Ascending aorta (tissue), 2 donors: Measurements from ENCODE around the gene DCAF17. TPM values are rescaled to one million over a fixed set of nuclear protein-coding genes. Genes with fewer than 3 reads are reported as not detected.

Source experiments
- DNase-seq, 2 donors: peaks; one replicate each; pipeline ENCODE4 v3.0.0-alpha.2; 2019; ENCODE audit warnings: low spot score in 2 of 2
- H3K27ac ChIP-seq, 2 donors: fragments of 200-600 bp; sonication (generic); one replicate each; pipeline ENCODE4 v1.5.1; 2016 to 2017; ENCODE audit warnings: mild to moderate bottlenecking in 1 of 2
- H3K27me3 ChIP-seq: fragments of 200-600 bp; sonication (generic); one replicate; pipeline ENCODE4 v1.5.1; 2017
- H3K36me3 ChIP-seq, 2 donors: fragments of 200-600 bp; sonication (generic); one replicate each; pipeline ENCODE4 v1.5.1; 2016
- H3K4me1 ChIP-seq, 2 donors: fragments of 200-600 bp; sonication (generic); one replicate each; pipeline ENCODE4 v1.5.1; 2016 to 2017; ENCODE audit warnings: mild to moderate bottlenecking in 1 of 2
- H3K4me3 ChIP-seq, 2 donors: fragments of 200-600 bp; sonication (generic); one replicate each; pipeline ENCODE4 v1.5.1; 2016 to 2017; ENCODE audit warnings: mild to moderate bottlenecking in 1 of 2
- H3K9me3 ChIP-seq, 2 donors: fragments of 200-600 bp; sonication (generic); one replicate each; pipeline ENCODE4 v1.5.1; 2016
- CTCF ChIP-seq, 3 experiments: fragments of 200-600 bp in 2 of 3; fragments of 450-650 bp in 1 of 3; sonication (generic) in 2 of 3; IDR thresholded peaks; one replicate each; pipeline ENCODE4 v1.5.1; 2016 to 2019; ENCODE audit warnings: antibody characterized with exemption in 3 of 3, mild to moderate bottlenecking in 1 of 3, moderate library complexity in 1 of 3
- intact Hi-C: fragments of 100-400 bp; cut with DNase I; formaldehyde crosslinking; loops from one replicate; pipeline ENCODE4 v1.15.1; 2023
- total RNA-seq: library from RNA; depleted of rRNA; stranded (reverse); fragments of >200 nt; gene quantifications from one replicate; pipeline ENCODE4 v1.1.0, GENCODE V29; 2016

DCAF17 gene
- total RNA-seq, 1 donor from 2014 or later = 22.6 TPM

- Histone ChIP-seq H3K9me3 (no peaks in the 10 kb centered on the region), H3K4me3 (no peak overlapping the region), H3K27ac (no peak overlapping the region), H3K36me3 (no peaks in the 10 kb centered on the region), H3K4me1 (peaks cover 0 to 2% of the 10 kb centered on the region in 2 donors), H3K27me3 (no peaks in the 10 kb centered on the region)
- no peak for DNase-seq
- intact Hi-C loops = no loop called here
- no peak for TF ChIP-seq CTCF (IDR thresholded peaks at IDR 0.05)
Measured at GRCh38 chr2:171516793-171517192, 82.8 kb downstream of the DCAF17 start.

GRCh38 chr2:171520471-171520870 lies 86.4 kb downstream of the DCAF17 start:
- Histone ChIP-seq H3K27ac (no peak overlapping the region), H3K27me3 (no peaks in the 10 kb centered on the region), H3K36me3 (no peaks in the 10 kb centered on the region), H3K4me3 (no peak overlapping the region), H3K4me1 (peaks cover 0 to 13% of the 10 kb centered on the region in 2 donors), H3K9me3 (no peaks in the 10 kb centered on the region)
- intact Hi-C loops = loop anchor here (5.0 kb wide), 4 partner anchors 167 to 548 kb away; partner anchors contain the start of genes DYNC1I2, HAT1 and TLK1
- DNase-seq = no peak
- no peak for TF ChIP-seq CTCF (IDR thresholded peaks at IDR 0.05)

GRCh38 chr2:171521361-171522051 lies 87.5 kb downstream of the DCAF17 start:
- Histone ChIP-seq H3K9me3 (no peaks in the 10 kb centered on the region), H3K36me3 (no peaks in the 10 kb centered on the region), H3K27me3 (no peaks in the 10 kb centered on the region), H3K4me1 (peaks cover 0 to 18% of the 10 kb centered on the region in 2 donors), H3K4me3 (peak overlapping the region; percentile 72 to 90), H3K27ac (peak overlapping the region; percentile 94 to 97)
- intact Hi-C loops = loop anchor here (1.0 to 5.0 kb wide), 6 partner anchors 87 to 592 kb away; partner anchors contain the start of genes DCAF17, DYNC1I2, GORASP2 and HAT1
- DNase-seq = no peak
- TF ChIP-seq CTCF (IDR thresholded peaks at IDR 0.05) = no peak

- Histone ChIP-seq H3K27ac (peak within 1 kb of the TSS; percentile 94 to 97), H3K9me3 (no peaks in the 10 kb centered on the region), H3K36me3 (no peaks in the 10 kb centered on the region), H3K4me3 (peak within 1 kb of the TSS; percentile 72 to 90), H3K4me1 (peaks cover 0 to 23% of the 10 kb centered on the region in 2 donors), H3K27me3 (no peaks in the 10 kb centered on the region)
- TF ChIP-seq CTCF (IDR thresholded peaks at IDR 0.05) = no peak
- intact Hi-C loops = loop anchor here (1.0 to 5.0 kb wide), 6 partner anchors 88 to 593 kb away; partner anchors contain the start of genes DCAF17, DYNC1I2, GORASP2 and HAT1
- peak; percentile 47 to 93 for DNase-seq
Measured at GRCh38 chr2:171522052-171522787, 88.2 kb downstream of the DCAF17 start, which contains the start of gene CYBRD1. Gene CYBRD1, plus strand, starts transcription at chr2:171522474. Its CDS starts 72 bp downstream, at chr2:171522546.

- Histone ChIP-seq H3K27me3 (no peaks in the 10 kb centered on the region), H3K27ac (peak overlapping the region; percentile 94 to 97), H3K36me3 (no peaks in the 10 kb centered on the region), H3K9me3 (no peaks in the 10 kb centered on the region), H3K4me3 (peak overlapping the region; percentile 72 to 90), H3K4me1 (peaks cover 0 to 23% of the 10 kb centered on the region in 2 donors)
- TF ChIP-seq CTCF (IDR thresholded peaks at IDR 0.05) = no peak
- peak in 1 of 2 donors; percentile 68 for DNase-seq
- intact Hi-C loops = loop anchor here (1.0 to 5.0 kb wide), 6 partner anchors 88 to 593 kb away; partner anchors contain the start of genes DCAF17, DYNC1I2, GORASP2 and HAT1
Measured at GRCh38 chr2:171522788-171523087, 88.7 kb downstream of the DCAF17 start.
